SU-DHL-6 (cell line): ENCODE results near the gene ANKRD33B.

Experiments used
- H2AFZ ChIP-seq: fragments of 200-600 bp; sonication (generic); 2 replicates; pipeline ENCODE4 v1.6.1; 2014; ENCODE audit warnings: low read depth, mild to moderate bottlenecking, moderate library complexity, mixed read lengths, antibody characterized with exemption, low read length; ENCODE audit not compliant: severe bottlenecking
- H3F3A ChIP-seq: fragments of 200-600 bp; shearing (Covaris generic); 2 replicates; pipeline ENCODE4 v1.6.0; 2016; ENCODE audit warnings: antibody characterized with exemption, mild to moderate bottlenecking; ENCODE audit not compliant: insufficient read depth
- H3K27ac ChIP-seq: fragments of 200-600 bp; sonication (generic); 2 replicates; pipeline ENCODE4 v1.5.1; 2016; ENCODE audit warnings: low read depth, mild to moderate bottlenecking, low read length, moderate library complexity, mixed read lengths
- H3K27me3 ChIP-seq: fragments of 200-600 bp; sonication (generic), shearing (Covaris generic); 2 replicates; pipeline ENCODE4 v1.6.0; 2014; ENCODE audit warnings: mild to moderate bottlenecking, low read length
- H3K36me3 ChIP-seq: fragments of 200-600 bp; sonication (generic); 2 replicates; pipeline ENCODE4 v1.6.1; 2014; ENCODE audit warnings: mild to moderate bottlenecking, low read length, mixed read lengths
- H3K4me2 ChIP-seq: fragments of 300-600, 200-600 bp; shearing (Covaris generic), sonication (generic); 2 replicates; pipeline ENCODE4 v1.6.0; 2014; ENCODE audit warnings: low read length, low read depth, mild to moderate bottlenecking; ENCODE audit not compliant: poor library complexity, severe bottlenecking
- H3K4me3 ChIP-seq: fragments of 200-600 bp; sonication (generic); 2 replicates; pipeline ENCODE4 v1.5.1; 2014; ENCODE audit warnings: antibody characterized with exemption, low read length, mild to moderate bottlenecking, mixed read lengths; ENCODE audit not compliant: insufficient read depth, poor library complexity, severe bottlenecking
- H3K79me2 ChIP-seq: fragments of 200-600 bp; sonication (generic); 2 replicates; pipeline ENCODE4 v1.6.1; 2014; ENCODE audit warnings: mild to moderate bottlenecking, low read length, moderate library complexity; ENCODE audit not compliant: insufficient read depth
- H3K9ac ChIP-seq: fragments of 200-600 bp; sonication (generic); 2 replicates; pipeline ENCODE4 v1.7.0; 2014; ENCODE audit warnings: mild to moderate bottlenecking, low read length
- H3K9me2 ChIP-seq: fragments of 200-600 bp; sonication (generic); replicated peaks from 2 replicates; pipeline ENCODE4 v1.6.1; 2014; ENCODE audit warnings: low read length; ENCODE audit not compliant: insufficient read depth
- H3K9me3 ChIP-seq: fragments of 200-600 bp; sonication (generic); 2 replicates; pipeline ENCODE4 v1.6.1; 2014; ENCODE audit warnings: low read length, mixed read lengths; ENCODE audit not compliant: insufficient read depth
- H4K20me1 ChIP-seq: fragments of 200-600 bp; sonication (generic); 2 replicates; pipeline ENCODE4 v1.6.1; 2014; ENCODE audit warnings: low read depth, mild to moderate bottlenecking, antibody characterized with exemption, low read length, moderate library complexity, mixed read lengths
- EZH2phosphoT487 ChIP-seq: fragments of 200-600 bp; sonication (generic), shearing (Covaris generic); conservative IDR thresholded peaks from 2 replicates; pipeline ENCODE4 v1.6.1; 2018; ENCODE audit warnings: mild to moderate bottlenecking, antibody characterized with exemption, low read length, moderate library complexity, mixed read lengths
- TF ChIP-seq, protein P1 (sequence below): fragments of 200-600 bp; sonication (generic); IDR thresholded peaks from one replicate; pipeline ENCODE4 v1.5.1; 2017; ENCODE audit warnings: antibody characterized with exemption, mild to moderate bottlenecking, low read length, moderate library complexity; ENCODE audit not compliant: insufficient read depth, poor library complexity, severe bottlenecking

The ANKRD33B gene

DNA sequence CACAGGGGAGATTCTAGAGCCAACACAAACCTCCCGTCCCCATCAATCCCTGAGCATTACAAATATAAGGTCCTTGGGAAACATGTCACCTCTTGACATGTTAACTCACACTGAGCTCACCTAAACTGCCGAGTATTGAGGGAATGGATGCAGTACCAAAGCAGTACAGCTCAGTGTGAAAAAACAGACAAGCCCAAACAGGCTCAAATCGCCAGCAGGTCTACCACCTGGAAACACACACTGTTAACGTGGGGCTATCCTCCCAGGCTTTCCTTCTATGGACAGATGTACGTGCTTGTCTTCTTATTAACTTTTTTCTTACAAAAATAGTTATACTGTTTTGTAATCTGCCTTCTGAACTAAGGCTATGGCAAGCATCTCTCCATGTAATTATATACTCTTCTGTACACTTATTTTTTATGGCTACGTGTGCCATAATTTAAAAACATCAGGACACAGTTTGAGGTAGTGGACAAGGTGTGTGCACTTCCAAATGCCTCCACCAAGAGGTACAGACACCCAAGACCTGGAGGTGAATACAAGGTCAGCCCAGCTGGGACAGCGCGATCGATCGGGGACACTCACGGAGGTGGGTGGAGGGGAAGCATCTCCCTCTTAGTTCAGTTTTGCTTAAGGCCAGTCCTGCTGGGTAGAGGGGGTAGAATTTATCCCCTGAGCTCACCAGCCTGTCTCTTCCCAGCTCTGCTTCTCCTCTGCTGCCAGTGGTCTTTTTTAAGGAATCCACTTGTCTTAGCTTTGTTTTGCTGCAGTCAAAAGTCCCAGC, 120.6 kb downstream of the ANKRD33B start:
- H3K27ac ChIP-seq = no peak overlapping the region
- H3K9ac ChIP-seq = no peak overlapping the region
- H3K27me3 ChIP-seq = no peaks in the 10 kb centered on the region
- H3F3A ChIP-seq = no peaks in the 10 kb centered on the region
- H2AFZ ChIP-seq = no peak overlapping the region
- H3K9me2 ChIP-seq = no peaks in the 10 kb centered on the region
- no peak overlapping the region for H3K4me2 ChIP-seq
- no peaks in the 10 kb centered on the region for H3K79me2 ChIP-seq
- H3K9me3 ChIP-seq = no peaks in the 10 kb centered on the region
- TF ChIP-seq EZH2phosphoT487 = no peak
- TF ChIP-seq, protein P1, sequence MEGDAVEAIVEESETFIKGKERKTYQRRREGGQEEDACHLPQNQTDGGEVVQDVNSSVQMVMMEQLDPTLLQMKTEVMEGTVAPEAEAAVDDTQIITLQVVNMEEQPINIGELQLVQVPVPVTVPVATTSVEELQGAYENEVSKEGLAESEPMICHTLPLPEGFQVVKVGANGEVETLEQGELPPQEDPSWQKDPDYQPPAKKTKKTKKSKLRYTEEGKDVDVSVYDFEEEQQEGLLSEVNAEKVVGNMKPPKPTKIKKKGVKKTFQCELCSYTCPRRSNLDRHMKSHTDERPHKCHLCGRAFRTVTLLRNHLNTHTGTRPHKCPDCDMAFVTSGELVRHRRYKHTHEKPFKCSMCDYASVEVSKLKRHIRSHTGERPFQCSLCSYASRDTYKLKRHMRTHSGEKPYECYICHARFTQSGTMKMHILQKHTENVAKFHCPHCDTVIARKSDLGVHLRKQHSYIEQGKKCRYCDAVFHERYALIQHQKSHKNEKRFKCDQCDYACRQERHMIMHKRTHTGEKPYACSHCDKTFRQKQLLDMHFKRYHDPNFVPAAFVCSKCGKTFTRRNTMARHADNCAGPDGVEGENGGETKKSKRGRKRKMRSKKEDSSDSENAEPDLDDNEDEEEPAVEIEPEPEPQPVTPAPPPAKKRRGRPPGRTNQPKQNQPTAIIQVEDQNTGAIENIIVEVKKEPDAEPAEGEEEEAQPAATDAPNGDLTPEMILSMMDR = no peak
- H3K4me3 ChIP-seq = no peak overlapping the region
- no peaks in the 10 kb centered on the region for H3K36me3 ChIP-seq
- H4K20me1 ChIP-seq = no peaks in the 10 kb centered on the region

DNA sequence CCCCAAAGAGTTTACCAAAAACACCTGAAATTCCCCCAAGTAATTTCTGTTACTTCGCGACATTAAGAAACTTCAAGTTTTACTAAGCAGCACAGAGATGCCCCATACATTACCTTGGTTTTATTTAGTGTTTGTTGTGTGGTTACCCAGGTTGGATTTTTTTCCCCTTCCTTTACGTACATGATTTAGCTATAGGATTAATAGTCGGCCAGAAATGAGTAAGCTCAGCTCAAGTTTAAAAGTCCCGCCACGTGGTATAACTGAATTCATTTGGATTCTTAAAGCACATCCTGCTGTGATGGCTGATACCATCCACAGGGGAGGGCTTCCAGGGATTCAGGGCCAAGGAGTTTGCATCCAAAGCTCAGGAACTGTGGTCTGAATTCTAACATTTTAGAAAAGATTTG, 121.2 kb downstream of the ANKRD33B start:
- Histone ChIP-seq H4K20me1 (no peaks in the 10 kb centered on the region), H3K9me2 (no peaks in the 10 kb centered on the region), H3K27me3 (no peaks in the 10 kb centered on the region), H3F3A (no peaks in the 10 kb centered on the region), H3K79me2 (no peaks in the 10 kb centered on the region), H3K4me2 (no peak overlapping the region), H3K9ac (no peak overlapping the region), H3K36me3 (no peaks in the 10 kb centered on the region), H3K9me3 (no peaks in the 10 kb centered on the region), H3K27ac (no peak overlapping the region), H3K4me3 (no peak overlapping the region), H2AFZ (no peak overlapping the region)
- TF ChIP-seq, protein P1 = no peak
- no peak for TF ChIP-seq EZH2phosphoT487

DNA sequence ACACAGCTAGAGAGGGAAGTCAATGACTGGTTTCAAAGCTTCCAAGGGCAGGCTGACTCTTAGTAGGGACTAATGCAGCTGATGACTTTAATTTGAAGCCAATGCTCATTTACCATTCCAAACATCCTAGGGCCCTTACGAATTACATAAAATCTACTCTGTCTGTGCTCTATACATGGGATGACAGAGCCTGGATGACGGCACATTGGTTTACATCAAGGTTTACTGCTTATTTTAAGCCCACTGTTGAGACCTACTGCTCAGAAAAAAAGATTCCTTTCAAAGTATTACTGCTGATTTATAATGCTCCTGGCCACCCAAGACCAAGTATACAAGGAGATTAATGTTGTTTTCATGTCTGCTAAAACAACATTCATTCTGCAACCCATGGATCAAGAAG, 123.0 kb downstream of the ANKRD33B start:
- Histone ChIP-seq H3K27ac (no peak overlapping the region), H3K4me3 (no peak overlapping the region), H4K20me1 (no peaks in the 10 kb centered on the region), H3K36me3 (no peaks in the 10 kb centered on the region), H3K4me2 (no peak overlapping the region), H3K79me2 (no peaks in the 10 kb centered on the region), H3K9me2 (no peaks in the 10 kb centered on the region), H2AFZ (no peak overlapping the region), H3K27me3 (no peaks in the 10 kb centered on the region), H3F3A (no peaks in the 10 kb centered on the region), H3K9me3 (no peaks in the 10 kb centered on the region), H3K9ac (no peak overlapping the region)
- TF ChIP-seq, protein P1 = no peak
- no peak for TF ChIP-seq EZH2phosphoT487
